GM21529 (cell line): Measurements from ENCODE around the gene EPN2.

Source experiments
- ATAC-seq: cut with Tn5 transposase; IDR thresholded peaks from one replicate; pipeline ENCODE4 v1.9.1; 2021; ENCODE audit not compliant: unreplicated experiment

EPN2 gene

GRCh38 chr17:19328441-19329061 is 91.4 kb downstream of the EPN2 start:
- ATAC-seq = no peak

GRCh38 chr17:19329136-19329535 is 92.0 kb downstream of the EPN2 start:
- ATAC-seq = no peak

- ATAC-seq = no peak
Measured at GRCh38 chr17:19329839-19330238, 92.7 kb downstream of the EPN2 start.

DNA sequence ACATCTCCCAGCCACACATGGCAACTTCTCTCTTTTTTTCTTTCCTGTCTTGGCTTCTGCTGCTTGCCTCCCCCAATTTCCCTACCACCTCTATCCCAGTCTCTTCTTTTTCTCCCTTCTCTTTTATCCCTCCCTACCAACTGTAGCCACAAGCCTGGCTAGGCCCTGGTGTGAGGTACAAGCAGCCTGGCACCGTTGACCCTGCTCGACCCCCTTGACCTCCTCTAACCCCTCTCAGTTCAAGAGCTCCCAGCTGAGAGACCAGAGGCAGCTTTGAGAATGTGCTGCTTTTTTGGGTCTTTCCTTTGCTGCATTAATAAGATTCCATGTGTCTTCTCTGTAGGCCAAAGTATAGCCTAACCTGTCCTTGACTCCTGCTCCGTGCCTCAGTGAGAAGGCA is 93.1 kb downstream of the EPN2 start:
- no peak for ATAC-seq

DNA sequence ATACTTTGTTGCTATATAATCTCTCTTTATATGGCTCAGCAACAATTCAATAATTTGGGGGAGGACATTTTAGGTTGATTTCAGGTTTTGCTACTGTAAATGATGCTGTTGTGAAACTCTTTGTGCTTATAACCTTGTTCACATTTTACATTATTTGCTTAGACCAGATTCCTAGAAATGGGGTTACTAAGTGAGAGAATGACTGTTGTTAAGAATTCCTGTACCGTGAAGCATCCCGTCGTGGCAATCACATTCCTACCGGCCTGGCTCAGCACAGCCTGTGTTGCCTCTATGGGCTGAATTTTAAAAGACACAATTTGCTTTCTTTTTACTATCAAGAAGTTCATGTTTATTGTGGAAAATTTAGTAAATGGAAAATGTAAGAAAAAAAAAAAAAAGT is 94.0 kb downstream of the EPN2 start:
- ATAC-seq = no peak

DNA sequence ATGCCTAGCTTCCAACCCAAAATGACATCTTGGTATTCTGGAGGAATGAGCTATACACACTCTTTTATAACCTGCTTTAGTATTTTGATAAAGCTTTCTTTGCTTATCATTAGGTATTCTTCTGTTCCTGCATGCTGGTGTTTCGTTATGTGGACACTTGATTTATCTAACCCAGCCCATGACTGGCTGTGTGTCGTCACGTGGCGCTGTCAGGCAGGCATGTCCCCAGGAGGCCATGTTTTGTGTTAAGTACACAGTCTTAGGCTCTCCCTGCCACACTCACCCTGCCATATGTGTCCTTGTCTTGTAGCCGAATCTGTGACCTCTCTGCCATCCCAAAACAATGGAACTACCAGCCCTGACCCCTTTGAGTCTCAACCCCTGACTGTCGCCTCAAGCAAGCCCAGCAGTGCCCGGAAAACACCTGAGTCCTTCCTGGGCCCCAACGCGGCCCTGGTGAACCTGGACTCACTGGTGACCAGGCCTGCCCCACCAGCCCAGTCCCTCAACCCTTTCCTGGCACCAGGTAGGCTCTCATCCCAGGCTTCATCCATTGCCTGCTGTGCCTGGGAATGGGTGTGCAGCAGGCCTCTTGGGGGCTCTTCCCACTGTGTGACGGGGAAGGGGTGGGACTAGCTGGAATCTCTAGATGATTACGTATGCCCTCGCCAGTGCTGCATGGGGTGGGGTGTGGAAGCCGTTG is 94.5 kb downstream of the EPN2 start:
- ATAC-seq = no peak

- no peak for ATAC-seq
Measured at GRCh38 chr17:19332371-19333131, 95.4 kb downstream of the EPN2 start.

DNA sequence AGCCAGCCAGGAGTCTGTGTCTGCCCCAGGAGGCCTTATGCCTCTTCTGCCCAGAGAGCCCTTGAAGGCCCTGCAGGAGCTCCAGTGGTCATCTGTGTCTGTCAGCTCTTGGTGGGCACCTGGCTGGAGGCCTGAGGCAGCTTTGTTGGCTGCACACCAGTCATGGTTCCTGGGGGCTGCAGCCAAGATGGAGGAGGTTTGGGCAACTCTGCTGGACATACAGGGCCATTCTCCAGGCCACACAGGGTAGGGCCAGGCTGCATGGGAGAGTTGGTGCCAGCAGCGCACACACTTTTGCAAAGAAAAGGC is 95.9 kb downstream of the EPN2 start:
- no peak for ATAC-seq

DNA sequence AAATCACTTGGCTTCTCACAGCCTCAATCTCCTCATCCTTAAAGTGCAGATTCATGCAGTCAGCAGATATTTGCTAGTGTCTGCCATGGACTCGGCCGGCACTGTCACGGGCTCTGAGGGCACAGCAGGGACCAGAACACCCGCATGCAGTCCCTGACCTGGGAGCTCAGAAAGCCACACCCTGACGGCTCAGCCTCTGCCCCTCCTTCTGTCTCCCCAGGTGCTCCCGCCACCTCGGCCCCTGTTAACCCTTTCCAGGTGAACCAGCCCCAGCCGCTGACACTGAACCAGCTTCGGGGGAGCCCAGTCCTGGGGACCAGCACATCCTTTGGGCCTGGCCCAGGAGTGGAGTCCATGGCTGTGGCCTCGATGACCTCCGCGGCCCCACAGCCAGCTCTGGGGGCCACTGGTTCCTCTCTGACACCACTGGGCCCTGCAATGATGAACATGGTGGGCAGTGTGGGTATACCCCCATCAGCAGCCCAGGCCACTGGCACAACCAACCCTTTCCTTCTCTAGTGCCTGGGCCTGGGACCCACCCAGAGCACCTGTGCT is 96.6 kb downstream of the EPN2 start:
- ATAC-seq = no peak

DNA sequence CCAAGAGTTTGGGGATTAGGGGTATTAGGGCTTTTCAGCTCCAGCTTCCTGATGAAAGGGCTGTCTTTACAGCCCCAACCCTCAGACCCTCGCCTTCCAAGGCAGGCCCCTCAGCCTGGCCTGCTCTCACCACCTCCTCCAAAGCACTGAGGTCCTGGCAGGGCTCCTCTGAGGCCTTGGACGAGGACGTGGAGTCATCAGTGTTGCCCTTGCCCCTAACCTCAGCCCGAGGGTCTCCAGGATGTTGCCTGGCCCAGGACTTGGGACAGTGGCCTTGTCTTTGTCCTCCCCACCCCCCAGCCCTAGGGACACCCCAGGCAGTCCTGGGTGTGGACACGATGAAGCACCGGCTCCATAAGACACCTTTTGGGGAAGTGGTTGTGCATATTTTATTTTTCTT is 97.2 kb downstream of the EPN2 start:
- no peak for ATAC-seq

DNA sequence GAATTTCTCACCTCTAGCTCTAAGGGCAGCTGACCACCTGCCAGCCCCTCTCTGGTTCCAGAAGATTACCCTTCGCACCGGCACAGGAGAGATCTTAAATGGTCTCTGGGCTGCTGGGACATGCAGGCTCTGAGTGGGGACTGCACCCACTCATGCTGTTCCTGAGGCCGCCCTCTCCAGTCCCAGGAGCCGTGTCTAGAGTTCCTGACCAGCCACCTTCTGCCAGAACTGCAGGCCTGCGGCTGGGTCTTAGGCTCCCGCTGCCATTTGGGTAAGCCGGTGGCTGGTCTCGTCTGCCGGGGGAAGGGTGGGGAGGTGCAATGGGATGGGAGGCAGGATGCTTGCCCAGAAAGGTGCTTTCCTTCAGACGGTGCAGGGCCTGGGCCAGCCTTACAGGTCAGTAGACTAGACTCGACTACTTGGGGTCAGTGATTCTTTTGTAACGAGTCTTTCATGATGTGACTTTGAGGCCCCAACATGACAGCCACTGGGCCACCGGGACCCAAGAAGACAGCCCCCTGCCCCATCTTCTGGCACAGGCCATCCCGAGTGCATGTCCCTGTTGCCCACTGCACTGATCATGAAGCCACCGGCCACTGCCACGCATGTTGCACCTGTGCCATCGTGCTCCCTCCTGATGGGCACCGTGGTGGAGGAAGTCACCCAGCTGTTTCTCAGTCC is 98.9 kb downstream of the EPN2 start:
- ATAC-seq = no peak

DNA sequence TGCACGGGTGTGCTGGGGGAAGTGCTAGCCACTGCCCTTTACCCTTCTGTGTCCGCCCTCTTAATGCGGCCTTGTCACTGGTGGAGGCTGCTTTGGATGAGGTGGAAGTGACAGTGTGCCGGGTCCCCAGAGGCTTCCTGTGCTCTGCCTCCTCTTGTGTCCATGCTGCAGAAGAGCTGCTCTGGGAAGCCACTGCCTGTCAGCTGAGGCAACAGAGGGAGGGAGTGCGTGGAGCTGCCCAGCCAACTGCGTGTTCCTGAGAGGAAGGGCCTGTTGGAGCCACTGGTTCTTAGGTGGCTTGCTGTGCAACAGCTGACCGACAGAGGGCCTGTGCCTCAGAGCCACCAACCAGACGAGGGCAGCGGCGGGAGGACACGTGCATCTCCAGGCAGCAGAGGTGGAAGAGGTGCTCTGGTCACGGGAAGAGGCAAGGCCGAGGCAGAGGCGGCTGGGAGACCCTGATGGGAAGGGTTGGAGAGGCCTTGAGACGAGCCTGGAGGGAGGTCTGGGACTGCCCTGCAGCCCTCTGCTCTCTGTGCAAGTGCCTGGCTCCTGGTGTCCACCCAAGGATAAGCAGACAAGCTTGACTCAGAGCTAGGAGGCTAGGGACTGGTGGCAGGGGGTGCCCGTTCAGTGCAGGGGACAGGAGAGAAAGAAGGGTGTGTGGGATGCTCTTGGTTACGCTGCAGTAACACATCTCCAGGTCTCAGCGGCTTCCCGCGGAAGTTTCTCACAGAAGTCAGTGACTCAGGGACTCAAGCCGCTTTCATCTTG is 100.0 kb downstream of the EPN2 start:
- no peak for ATAC-seq

DNA sequence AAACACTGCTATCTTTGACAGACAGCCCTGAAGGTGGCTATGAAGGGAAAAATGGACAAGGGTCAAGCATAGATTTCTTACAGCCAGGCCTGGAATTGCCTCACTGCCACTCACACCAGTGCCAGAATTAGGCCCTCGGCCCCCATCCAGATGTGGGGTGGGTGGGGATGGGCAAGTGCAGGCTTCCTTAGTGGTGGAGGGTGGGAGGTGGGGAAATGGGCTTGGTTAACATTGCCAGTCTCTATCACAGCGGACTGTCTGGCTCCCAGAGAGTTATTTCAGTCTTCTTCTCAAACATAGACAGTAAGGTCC is 100.5 kb downstream of the EPN2 start:
- ATAC-seq = no peak

- peak; percentile 77 for ATAC-seq
Measured at GRCh38 chr17:19338031-19338990, 101.1 kb downstream of the EPN2 start.

DNA sequence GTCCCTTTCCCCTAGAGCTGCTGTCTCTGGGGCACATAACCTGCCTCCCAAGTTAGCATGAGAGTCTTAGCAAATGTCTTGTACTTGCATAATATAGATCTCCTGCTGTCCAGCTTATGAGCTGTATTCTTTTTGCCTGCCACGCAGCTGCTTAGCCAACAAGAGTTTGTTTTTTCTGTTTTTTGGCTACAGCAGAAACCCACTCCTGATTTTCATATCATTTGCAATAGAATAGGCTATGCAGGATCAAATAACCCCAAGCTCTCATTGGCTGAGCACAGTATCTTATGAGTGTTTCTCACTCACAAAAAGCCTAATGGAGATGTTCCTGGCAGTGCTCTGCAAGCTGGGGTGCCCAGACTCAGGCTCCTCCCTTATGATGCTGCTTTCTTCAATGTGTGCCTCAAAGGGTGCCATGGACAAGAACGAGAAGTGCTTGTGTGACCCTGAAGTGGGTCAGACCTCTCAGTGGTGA is 102.2 kb downstream of the EPN2 start:
- ATAC-seq = no peak

- no peak for ATAC-seq
Measured at GRCh38 chr17:19341211-19341631, 104.1 kb downstream of the EPN2 start.

- ATAC-seq = no peak
Measured at GRCh38 chr17:19341641-19342610, 104.8 kb downstream of the EPN2 start.

GRCh38 chr17:19342611-19343255 is 105.6 kb downstream of the EPN2 start:
- no peak for ATAC-seq
